ENCODE measurements around the gene TNP2. TPM values are rescaled to one million over a fixed set of nuclear protein-coding genes. Genes with fewer than 3 reads are reported as not detected.

Gene TNP2
- total and polyA plus RNA-seq, 9 of the 15 experiments (the other 6 are each of a cell fraction or from before 2014, with no cell fraction given), result not detected

DNA sequence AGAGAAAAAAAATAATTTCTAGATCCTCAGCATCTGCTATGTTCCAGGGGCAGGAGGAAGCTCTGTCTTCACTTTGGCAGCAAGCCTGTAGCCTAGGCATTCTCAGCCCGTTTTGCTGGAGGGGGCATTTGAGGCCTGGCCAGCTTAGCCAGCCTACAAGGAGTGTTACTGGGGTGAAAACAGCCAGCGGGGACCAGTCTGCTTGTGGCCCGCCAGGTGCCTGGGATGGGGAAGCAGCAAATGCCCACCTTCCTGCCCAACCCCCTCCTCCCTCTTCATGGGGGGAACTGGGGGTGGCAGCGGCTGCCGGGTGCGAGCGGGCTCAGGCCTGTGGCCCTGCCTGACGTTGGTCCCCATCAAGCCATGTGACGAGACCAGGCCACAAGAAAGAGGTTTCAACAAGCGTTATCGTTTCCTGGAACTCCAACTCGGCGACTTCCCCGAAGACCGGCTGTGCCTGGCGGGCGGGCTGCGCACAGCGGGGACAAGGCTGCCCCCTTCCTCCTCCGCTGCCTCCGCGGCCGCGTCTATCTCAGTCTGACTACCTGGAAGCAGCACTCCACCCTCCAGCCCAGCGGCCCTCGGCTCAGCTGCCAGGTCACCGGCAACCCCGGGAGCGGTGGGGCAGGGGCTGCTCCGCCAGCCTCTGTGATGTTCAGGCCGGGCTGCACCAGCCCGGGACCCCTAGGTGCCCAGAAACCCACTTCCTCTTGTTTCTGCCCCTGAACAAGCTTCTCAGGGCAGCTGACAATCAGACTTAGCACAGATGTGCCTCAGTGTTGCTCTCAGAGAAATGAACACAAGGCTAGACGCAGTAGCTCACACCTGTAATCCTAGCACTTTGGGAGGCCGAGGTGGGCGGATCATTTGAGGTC, 36.0 kb downstream of the TNP2 start (continued):
- TF ChIP-seq, protein P1, sequence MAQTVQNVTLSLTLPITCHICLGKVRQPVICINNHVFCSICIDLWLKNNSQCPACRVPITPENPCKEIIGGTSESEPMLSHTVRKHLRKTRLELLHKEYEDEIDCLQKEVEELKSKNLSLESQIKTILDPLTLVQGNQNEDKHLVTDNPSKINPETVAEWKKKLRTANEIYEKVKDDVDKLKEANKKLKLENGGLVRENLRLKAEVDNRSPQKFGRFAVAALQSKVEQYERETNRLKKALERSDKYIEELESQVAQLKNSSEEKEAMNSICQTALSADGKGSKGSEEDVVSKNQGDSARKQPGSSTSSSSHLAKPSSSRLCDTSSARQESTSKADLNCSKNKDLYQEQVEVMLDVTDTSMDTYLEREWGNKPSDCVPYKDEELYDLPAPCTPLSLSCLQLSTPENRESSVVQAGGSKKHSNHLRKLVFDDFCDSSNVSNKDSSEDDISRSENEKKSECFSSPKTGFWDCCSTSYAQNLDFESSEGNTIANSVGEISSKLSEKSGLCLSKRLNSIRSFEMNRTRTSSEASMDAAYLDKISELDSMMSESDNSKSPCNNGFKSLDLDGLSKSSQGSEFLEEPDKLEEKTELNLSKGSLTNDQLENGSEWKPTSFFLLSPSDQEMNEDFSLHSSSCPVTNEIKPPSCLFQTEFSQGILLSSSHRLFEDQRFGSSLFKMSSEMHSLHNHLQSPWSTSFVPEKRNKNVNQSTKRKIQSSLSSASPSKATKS (CRISPR knock-in tag; IDR thresholded peaks at IDR 0.05), result peak; percentile 49; the same call in 1 of the 2 replicates
- no peak for TF ChIP-seq AFF4 (CRISPR knock-in tag; IDR thresholded peaks at IDR 0.05)
- no peak for TF ChIP-seq RBM17 (IDR thresholded peaks at IDR 0.05; ENCODE audit: borderline replicate concordance, low read depth, low read length)
- TF ChIP-seq SIX5 (IDR thresholded peaks at IDR 0.05; ENCODE audit: borderline replicate concordance in 1 of 2, insufficient read depth in 1 of 2, low read depth in 1 of 2, low read length in 2 of 2), result no peak
- TF ChIP-seq ZNF212 (CRISPR knock-in tag; IDR thresholded peaks at IDR 0.05), result no peak
- TF ChIP-seq SRSF3 (IDR thresholded peaks at IDR 0.05; ENCODE audit: insufficient read depth, low read length), result no peak
- peak; percentile 92 to 94 for TF ChIP-seq MAZ (CRISPR knock-in tag; conservative IDR thresholded peaks at IDR 0.05 in 1 of 2, IDR thresholded peaks at IDR 0.05 in 1 of 2)
- peak; percentile 87; the same call in 1 of the 2 replicates for TF ChIP-seq TCF7 (IDR thresholded peaks at IDR 0.05; ENCODE audit: borderline replicate concordance)
- no peak for TF ChIP-seq POLR3G (IDR thresholded peaks at IDR 0.05; ENCODE audit: extremely low read depth, insufficient read length, insufficient replicate concordance)
- TF ChIP-seq TBP (optimal IDR thresholded peaks at IDR 0.05; ENCODE audit: low read depth, low read length), result peak; percentile 72
- TF ChIP-seq MTA1 (IDR thresholded peaks at IDR 0.05; ENCODE audit: borderline replicate concordance), result no peak; the same call in 1 of the 2 replicates
- peak; percentile 74; the same call in 1 of the 2 replicates for TF ChIP-seq RB1 (IDR thresholded peaks at IDR 0.05; ENCODE audit: low read depth)
- TF ChIP-seq MECOM (CRISPR knock-in tag; IDR thresholded peaks at IDR 0.05), result peak; percentile 89
- no peak for TF ChIP-seq ASH1L (IDR thresholded peaks at IDR 0.05; ENCODE audit: borderline replicate concordance, low read depth, partially characterized antibody)
- TF ChIP-seq, protein P2, sequence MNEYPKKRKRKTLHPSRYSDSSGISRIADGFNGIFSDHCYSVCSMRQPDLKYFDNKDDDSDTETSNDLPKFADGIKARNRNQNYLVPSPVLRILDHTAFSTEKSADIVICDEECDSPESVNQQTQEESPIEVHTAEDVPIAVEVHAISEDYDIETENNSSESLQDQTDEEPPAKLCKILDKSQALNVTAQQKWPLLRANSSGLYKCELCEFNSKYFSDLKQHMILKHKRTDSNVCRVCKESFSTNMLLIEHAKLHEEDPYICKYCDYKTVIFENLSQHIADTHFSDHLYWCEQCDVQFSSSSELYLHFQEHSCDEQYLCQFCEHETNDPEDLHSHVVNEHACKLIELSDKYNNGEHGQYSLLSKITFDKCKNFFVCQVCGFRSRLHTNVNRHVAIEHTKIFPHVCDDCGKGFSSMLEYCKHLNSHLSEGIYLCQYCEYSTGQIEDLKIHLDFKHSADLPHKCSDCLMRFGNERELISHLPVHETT (CRISPR knock-in tag; conservative IDR thresholded peaks at IDR 0.05 in 1 of 2, IDR thresholded peaks at IDR 0.05 in 1 of 2), result peak in 1 of 2 experiments; percentile 91; a peak in 2 of 4 replicates

All from K562 (cell line).